GM12872 (cell line): ENCODE results near the gene CHTF8.

Source experiments
- TF ChIP-seq, protein P1 (sequence below): IDR thresholded peaks from 3 replicates; pipeline ENCODE4 v1.5.1; 2011; ENCODE audit warnings: low read depth, mild to moderate bottlenecking, low read length, moderate library complexity; ENCODE audit not compliant: insufficient read depth

CHTF8 gene

DNA sequence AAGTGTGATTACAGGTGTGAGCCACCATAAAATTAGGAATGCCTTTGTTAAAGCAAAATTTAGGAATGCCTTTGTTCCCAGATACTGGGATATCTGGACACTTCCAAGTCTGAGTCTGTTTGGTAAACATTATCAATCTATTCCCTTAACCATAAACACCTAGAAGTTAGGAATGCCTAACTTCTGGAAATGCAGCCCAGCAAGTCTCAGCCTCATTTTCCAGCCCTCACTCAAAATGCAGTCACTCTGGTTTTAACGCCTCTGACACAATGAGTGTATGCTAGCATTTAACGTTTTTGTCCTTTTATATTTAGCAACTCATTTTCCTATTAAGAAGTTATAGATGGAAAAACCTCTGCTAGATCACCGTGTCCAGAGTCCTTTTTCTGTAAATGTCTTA lies 61.4 kb downstream of the CHTF8 start:
- TF ChIP-seq, protein P1, sequence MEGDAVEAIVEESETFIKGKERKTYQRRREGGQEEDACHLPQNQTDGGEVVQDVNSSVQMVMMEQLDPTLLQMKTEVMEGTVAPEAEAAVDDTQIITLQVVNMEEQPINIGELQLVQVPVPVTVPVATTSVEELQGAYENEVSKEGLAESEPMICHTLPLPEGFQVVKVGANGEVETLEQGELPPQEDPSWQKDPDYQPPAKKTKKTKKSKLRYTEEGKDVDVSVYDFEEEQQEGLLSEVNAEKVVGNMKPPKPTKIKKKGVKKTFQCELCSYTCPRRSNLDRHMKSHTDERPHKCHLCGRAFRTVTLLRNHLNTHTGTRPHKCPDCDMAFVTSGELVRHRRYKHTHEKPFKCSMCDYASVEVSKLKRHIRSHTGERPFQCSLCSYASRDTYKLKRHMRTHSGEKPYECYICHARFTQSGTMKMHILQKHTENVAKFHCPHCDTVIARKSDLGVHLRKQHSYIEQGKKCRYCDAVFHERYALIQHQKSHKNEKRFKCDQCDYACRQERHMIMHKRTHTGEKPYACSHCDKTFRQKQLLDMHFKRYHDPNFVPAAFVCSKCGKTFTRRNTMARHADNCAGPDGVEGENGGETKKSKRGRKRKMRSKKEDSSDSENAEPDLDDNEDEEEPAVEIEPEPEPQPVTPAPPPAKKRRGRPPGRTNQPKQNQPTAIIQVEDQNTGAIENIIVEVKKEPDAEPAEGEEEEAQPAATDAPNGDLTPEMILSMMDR, result no peak

DNA sequence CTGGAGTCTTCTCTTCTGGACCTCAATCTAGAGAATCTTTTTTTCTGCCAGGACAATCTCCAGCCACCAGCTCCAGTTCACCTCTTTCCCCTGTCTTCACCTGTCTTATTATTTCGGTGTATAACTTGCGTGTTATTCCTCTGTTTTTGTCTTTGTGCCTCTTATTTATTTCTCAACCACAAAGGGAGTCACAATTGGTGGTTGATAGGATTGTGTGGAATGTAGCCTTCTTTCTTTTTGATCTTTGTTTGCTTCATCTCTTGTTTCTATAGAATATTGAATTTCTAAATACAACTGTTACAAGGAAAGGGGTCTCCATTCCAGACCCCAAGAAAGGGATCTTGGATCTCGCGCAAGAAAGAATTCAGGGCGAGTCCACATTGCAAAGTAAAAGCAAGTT lies 62.9 kb downstream of the CHTF8 start:
- TF ChIP-seq, protein P1, result no peak
